ENCODE results near the gene NPC1.
A peak's percentile ranks its signal among the peaks of the same experiment; 100 is the strongest.

DNA sequence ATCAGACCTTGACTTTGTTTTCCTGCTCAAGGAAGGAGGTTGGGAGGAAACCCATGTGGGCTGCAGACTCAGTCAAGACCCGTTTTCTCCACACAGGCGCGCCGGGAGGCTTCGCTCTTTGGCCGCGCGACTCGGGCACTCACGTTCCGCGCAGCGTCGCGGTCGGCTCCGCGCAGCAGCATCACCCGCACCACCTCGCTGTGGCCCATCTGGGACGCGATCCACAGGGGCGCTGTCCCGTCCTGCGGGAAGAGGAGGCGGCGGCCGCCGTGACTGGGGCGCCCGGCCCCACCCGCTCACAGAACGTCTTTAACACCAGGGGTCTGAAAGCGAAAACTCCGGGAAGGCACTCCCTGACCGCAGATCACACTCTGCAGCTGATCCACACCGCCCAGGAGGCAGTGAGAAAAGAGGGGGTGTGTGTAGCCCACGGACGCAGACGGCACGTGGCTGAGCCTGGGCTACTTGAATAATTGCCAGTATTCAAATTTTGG, 33.1 kb upstream of the NPC1 start:
- TF ChIP-seq POLR2AphosphoS5 (IDR thresholded peaks at IDR 0.05; ENCODE audit: low read depth, low read length) (no peak), POLR2A (IDR thresholded peaks at IDR 0.05; ENCODE audit: low read depth, low read length) (peak; percentile 28; the same call in 1 of the 2 replicates)
